Right atrium auricular region (tissue), 2 donors: ENCODE results near the gene OSBPL5. TPM values are rescaled to one million over a fixed set of nuclear protein-coding genes. Genes with fewer than 3 reads are reported as not detected.

ENCODE experiments used
- DNase-seq: peaks from one replicate; pipeline ENCODE4 v3.0.0-alpha.2; 2019; ENCODE audit warnings: low spot score
- H3K27ac ChIP-seq, 2 donors: fragments of 200-600 bp; sonication (generic); 1 replicate in 1 of 2; 2 replicates in 1 of 2; pipeline ENCODE4 v1.5.1; 2016 to 2019
- H3K27me3 ChIP-seq, 2 donors: fragments of 200-600 bp; sonication (generic); one replicate each; pipeline versions ENCODE4 v1.5.1 to v1.6.0; 2017 to 2019
- H3K36me3 ChIP-seq: fragments of 200-600 bp; sonication (generic); one replicate; pipeline ENCODE4 v1.5.1; 2016
- H3K4me1 ChIP-seq, 2 donors: fragments of 200-600 bp; sonication (generic); one replicate each; pipeline versions ENCODE4 v1.5.1 to v1.6.0; 2017 to 2019
- H3K4me3 ChIP-seq, 2 donors: fragments of 200-600 bp; sonication (generic); 1 replicate in 1 of 2; 2 replicates in 1 of 2; pipeline ENCODE4 v1.5.1; 2017 to 2019; ENCODE audit warnings: mild to moderate bottlenecking in 1 of 2, moderate library complexity in 1 of 2
- H3K9me3 ChIP-seq, 2 donors: fragments of 200-600 bp; sonication (generic); one replicate each; pipeline ENCODE4 v1.5.1; 2019
- CTCF ChIP-seq, 2 donors: fragments of 200-600 bp; sonication (generic); IDR thresholded peaks; one replicate each; pipeline ENCODE4 v1.5.1; 2019; ENCODE audit warnings: antibody characterized with exemption in 2 of 2
- total RNA-seq, 2 donors: library from RNA; depleted of rRNA; stranded (reverse); fragments of >200 nt; gene quantifications; one replicate each; pipeline ENCODE4 v1.1.0, GENCODE V29; 2016

Gene OSBPL5
- total RNA-seq, 2 donors from 2014 or later, result 11.1 to 17.8 TPM

GRCh38 chr11:3161309-3161708 lies 3.8 kb downstream of the OSBPL5 start:
- Histone ChIP-seq H3K36me3 (no peaks in the 10 kb centered on the region), H3K4me1 (peaks cover 0 to 82% of the 10 kb centered on the region in 2 donors), H3K27ac (peak overlapping the region; percentile 68 to 86), H3K4me3 (peak overlapping the region in 1 of 2 donors; percentile 54), H3K9me3 (no peaks in the 10 kb centered on the region), H3K27me3 (no peaks in the 10 kb centered on the region)
- no peak for DNase-seq
- no peak for TF ChIP-seq CTCF (IDR thresholded peaks at IDR 0.05)

- Histone ChIP-seq H3K9me3 (no peaks in the 10 kb centered on the region), H3K36me3 (no peaks in the 10 kb centered on the region), H3K4me3 (peak overlapping the region; percentile 49 to 54), H3K4me1 (peaks cover 0 to 86% of the 10 kb centered on the region in 2 donors), H3K27ac (peak overlapping the region; percentile 68 to 86), H3K27me3 (no peaks in the 10 kb centered on the region)
- peak; percentile 95 for DNase-seq
- TF ChIP-seq CTCF (IDR thresholded peaks at IDR 0.05), result no peak
Observed at GRCh38 chr11:3160252-3161031, 4.7 kb downstream of the OSBPL5 start.

- H3K27ac ChIP-seq, result peak overlapping the region; percentile 68 to 86
- H3K4me3 ChIP-seq, result peak overlapping the region; percentile 49 to 54
- no peaks in the 10 kb centered on the region for H3K27me3 ChIP-seq
- H3K4me1 ChIP-seq, result peaks cover 0 to 92% of the 10 kb centered on the region in 2 donors
- H3K9me3 ChIP-seq, result no peaks in the 10 kb centered on the region
- no peak for TF ChIP-seq CTCF (IDR thresholded peaks at IDR 0.05)
- no peak for DNase-seq
- H3K36me3 ChIP-seq, result no peaks in the 10 kb centered on the region
Observed at GRCh38 chr11:3159296-3160190, 5.6 kb downstream of the OSBPL5 start.

GRCh38 chr11:3158821-3159220 lies 6.3 kb downstream of the OSBPL5 start:
- TF ChIP-seq CTCF (IDR thresholded peaks at IDR 0.05), result no peak
- no peak overlapping the region for H3K4me3 ChIP-seq
- no peaks in the 10 kb centered on the region for H3K36me3 ChIP-seq
- peaks cover 0 to 92% of the 10 kb centered on the region in 2 donors for H3K4me1 ChIP-seq
- no peak for DNase-seq
- H3K27ac ChIP-seq, result no peak overlapping the region
- H3K9me3 ChIP-seq, result no peaks in the 10 kb centered on the region
- no peaks in the 10 kb centered on the region for H3K27me3 ChIP-seq

GRCh38 chr11:3158131-3158591 lies 6.9 kb downstream of the OSBPL5 start:
- Histone ChIP-seq H3K4me3 (no peak overlapping the region), H3K4me1 (peaks cover 0 to 92% of the 10 kb centered on the region in 2 donors), H3K27ac (no peak overlapping the region), H3K36me3 (no peaks in the 10 kb centered on the region), H3K9me3 (no peaks in the 10 kb centered on the region), H3K27me3 (no peaks in the 10 kb centered on the region)
- no peak for TF ChIP-seq CTCF (IDR thresholded peaks at IDR 0.05)
- no peak for DNase-seq
